RPMI7951 (cell line): ENCODE data around the gene KRT40. TPM values are rescaled to one million over a fixed set of nuclear protein-coding genes. Genes with fewer than 3 reads are reported as not detected.
A peak's percentile ranks its signal among the peaks of the same experiment; 100 is the strongest.

Experiments used
- DNase-seq: peaks from one replicate; pipeline ENCODE4 v3.0.0-alpha.2; 2012; ENCODE audit warnings: low read depth
- total RNA-seq: library from RNA; depleted of rRNA; stranded (reverse); fragments of >200 nt; shearing (Covaris generic); gene quantifications from 2 replicates; pipeline ENCODE4 v1.2.3, GENCODE V29; 2014

The KRT40 gene
- total RNA-seq, 1 experiment from 2014 or later: not detected

DNA sequence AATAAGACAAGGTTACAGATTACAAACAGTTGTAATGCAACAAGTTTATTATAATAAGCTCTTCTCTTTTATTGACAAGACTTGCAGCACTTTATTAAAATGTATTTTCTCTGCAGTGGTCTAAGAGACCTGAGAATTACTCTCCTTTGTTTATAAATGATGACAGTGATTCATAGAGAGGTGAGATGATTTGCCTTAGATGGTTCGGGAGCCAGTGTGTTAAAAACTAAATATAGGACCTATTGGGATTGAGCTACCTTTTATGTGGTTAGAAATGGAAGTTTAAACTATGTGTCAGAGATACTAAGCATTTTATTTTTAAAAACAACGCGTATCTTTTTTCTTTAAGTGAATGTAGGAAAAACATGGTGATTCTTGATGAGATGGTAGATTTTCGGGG, 12.7 kb upstream of the KRT40 start:
- DNase-seq: peak; percentile 49

DNA sequence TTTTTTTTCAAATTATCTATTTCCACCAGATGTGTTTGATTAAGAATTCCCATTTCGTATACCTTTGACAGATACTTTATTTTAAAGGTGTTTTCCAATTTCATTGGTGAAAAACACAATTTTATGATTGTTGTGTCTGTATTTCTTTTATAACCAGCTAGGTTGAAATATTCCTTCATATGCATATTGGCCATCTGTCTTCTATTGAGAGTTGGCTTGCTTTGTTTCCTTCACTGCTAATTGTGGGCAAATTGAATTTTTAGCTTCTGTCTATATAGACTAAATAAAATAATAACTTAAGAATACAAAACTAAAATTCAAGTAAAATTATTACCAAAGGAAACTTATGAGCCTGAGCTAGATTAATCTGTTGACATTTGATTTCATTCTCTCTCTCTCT, 11.0 kb upstream of the KRT40 start:
- DNase-seq: no peak

DNA sequence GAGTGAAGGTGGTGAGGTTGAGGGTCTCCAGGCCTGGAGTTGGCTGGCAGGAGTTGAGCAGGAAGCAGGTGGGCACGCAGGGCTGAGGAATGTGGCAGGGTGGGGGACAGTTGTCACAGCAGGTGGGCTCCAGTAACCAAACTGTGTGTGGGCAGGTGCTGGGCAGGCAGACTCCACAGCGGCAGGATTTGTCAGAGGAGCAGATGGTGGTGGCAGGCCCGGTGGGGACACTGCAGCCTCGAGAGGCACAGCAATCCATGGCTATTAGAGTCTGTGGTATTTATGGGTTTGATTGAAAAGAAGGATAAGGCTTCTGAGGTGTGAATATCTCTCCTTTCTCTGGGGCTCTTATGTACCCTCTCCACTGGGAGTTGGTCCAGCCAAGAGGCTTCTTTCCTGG, 9.7 kb upstream of the KRT40 start, which contains the start of gene KRTAP3-3:
Gene KRTAP3-3 (minus strand): TSS at position 326 of the 400 bp plus-strand sequence. CDS start 67 bp downstream, at position 259.
- DNase-seq: no peak

DNA sequence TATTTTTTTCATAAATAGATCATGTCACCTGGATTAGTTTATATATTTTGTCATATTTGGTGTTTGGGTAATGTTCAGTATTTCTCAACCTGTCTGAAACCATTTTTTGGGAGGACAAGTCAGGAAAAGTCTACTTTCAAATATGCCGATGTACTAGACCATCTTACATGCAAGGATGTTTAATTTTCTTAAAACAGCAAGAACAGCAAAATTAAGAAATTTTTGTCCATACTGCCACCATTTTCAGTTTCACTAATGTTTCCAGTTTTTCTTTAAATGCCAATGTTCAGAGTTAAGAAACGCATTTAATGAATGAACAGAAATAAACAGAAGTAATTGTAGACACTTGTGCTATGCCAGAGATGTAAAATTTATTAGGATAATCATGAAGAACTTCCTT, 9.0 kb upstream of the KRT40 start:
- no peak for DNase-seq

DNA sequence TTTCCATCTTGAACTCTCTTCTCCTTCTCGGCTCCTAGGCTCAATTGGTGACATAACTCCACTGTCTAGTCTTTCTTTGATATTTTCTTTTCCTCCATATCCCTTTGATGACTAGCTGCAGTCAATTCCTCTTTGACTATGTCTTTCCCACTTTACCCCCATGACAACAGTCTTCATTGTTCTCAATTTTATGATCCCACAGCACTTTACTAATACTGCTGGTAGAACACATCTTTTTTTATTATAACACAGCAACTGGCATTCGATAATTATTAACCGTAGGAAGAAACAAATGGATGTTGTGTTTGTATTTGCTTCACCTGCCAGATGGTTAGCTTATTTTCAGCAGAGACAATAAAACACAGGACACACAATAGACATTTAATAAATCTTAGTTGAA, 8.5 kb upstream of the KRT40 start:
- no peak for DNase-seq

DNA sequence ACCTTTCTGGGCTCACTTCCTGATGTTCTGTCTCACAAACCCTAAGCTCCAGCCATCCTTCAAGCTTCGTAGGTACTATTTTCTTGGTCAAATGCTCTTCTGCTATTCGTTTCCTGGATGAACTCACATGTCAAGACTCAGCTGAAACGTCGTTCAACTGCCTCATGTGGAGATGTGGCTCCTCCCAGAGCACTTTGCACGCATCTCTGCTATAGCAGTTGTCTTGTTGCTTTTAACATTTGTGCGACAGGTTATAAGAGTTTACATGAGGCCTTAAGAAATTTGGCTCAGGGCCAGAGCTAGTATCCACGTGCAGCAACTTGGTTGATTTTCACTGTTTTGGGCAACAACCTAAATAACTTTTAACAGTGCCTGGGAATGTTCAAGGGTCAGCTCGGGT, 2.8 kb upstream of the KRT40 start:
- DNase-seq: peak; percentile 9

DNA sequence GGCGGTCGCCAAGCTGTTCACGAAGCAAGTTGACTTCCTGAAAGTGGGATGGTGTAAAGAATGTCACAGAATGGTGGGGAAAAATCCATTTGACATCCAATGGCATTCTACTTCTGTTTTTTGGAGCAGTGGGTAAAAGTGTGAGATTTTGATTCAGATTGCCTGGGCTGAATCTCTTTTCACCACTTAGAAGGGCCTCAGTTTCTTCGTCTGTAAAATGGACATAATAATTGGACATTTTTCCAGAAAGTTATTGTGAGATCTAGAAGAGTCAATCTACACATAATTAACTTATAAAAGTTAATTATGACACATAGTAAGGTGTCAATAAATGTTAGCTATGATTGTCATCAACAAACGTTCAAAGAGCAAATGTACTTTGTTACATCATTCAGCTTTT, 3.0 kb downstream of the KRT40 start:
- DNase-seq: no peak

DNA sequence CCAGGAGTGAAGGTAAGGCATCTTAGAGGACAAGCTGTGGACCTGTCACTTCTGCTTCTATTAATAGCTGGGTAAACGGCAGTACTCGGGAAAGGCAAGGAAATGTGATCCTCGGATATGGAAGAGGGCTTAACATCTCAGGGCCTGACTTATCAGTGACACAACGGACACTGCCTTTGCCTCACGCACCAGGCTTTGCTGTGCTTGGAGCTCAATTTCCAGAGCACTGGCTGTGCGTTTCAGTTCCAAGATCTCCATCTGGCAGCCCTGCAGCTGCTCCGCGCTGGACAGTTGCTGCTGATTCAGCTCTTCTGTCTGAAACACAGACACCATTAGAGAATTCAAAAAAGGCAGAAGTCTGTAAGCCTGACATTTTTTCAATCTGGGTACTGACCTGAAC, 3.5 kb downstream of the KRT40 start:
- DNase-seq: peak; percentile 23

DNA sequence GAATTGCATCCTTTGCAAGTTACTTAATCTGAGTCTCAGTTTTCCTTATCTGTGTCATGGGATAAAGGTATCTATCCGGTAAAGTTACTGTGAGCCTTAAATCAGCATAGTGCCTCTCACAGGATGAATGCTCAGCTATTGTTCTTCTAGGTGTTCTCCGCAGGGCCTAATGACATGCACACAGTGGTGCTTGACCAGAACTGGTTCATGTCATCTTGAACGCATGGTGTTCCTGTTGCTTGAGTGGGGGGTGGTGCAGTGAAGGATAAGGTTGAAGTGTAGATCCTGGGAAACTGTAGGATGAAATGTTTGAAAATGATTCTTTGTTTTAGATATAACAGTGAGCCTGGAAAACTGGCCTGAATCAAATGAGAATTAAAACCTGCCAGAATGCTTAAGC, 4.0 kb downstream of the KRT40 start:
- DNase-seq: no peak

DNA sequence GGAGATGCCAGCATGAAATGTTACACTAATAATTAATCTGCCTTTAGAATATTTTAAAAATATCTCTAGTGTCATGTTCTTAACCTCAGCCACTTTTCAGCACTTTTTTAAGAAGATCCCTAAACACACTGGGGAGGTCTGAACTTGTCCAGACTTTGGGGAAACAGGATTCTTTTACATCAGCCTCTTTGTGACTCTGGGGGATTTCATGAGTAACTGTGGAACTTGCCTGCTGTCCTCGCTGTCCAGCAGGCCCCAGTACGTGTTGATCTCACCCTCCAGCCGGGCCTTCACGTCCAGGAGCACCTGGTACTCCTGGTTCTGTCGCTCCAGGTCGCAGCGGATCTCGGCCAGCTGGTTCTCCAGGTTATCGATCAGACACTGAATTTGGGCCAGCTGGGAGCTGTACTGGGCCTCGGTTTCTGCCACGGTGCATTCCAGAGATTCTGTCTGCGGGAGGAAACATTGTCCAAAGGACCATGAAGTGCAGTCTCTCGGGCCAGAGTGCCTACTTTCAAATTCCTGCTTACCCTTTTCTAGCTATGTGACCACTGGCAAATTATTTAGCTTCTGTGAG, 5.5 kb downstream of the KRT40 start:
- no peak for DNase-seq

DNA sequence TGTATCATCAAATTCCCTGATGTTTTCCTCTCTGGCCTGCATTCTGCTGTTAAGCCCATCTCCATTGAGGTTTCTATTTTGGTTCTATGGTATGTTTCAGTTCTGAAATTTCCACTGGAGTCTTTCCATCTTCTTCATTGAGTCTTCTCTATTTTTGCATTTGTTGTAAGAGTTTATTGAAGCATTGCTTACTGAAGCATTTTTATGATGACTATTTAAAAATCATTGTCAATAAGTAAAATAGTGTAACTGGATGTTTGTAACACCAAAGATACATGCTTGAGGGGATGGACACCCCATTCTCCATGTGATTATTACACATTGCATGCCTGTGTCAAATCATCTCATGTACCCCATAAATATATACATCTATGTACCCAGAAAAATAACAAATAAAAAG, 8.6 kb downstream of the KRT40 start:
- DNase-seq: no peak

DNA sequence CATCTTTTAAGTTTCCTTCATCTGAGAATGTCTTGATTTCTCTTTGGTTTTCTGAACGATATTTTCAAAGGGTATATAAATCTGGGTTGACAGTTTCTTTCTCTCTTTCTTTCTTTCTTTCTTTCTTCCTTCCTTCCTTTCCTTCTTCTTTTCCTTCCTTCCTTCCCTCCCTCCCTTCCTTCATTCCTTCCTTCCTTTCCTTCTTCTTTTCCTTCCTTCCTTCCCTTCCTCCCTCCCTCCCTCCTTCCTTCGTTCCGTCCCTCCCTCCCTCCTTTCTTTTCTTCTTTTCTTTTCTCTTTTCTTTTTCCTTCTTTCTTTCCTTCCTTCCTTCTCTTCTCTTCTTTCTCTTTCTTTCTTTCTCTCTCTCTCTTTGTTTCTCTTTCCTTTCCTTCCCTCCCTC, 9.8 kb downstream of the KRT40 start:
- DNase-seq: no peak

DNA sequence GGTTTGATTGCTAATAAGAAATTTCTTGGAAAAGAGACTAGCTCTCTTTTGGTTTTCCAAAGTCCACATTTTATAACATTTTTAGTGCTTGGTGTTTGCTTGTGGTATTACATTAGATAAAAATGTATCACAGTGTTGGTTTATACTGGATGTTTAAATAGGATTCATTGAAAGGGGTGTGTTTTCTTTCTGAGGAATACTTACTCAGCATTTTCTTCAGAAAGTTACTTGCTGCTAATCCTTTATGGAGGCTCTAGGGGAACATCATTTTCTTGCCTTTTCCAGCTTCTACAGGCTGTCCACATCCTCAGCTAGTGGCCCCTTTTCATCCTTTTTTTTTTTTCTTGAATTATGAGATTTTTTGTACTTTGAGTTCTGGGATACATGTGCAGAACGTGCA, 16.5 kb downstream of the KRT40 start:
- DNase-seq: no peak

DNA sequence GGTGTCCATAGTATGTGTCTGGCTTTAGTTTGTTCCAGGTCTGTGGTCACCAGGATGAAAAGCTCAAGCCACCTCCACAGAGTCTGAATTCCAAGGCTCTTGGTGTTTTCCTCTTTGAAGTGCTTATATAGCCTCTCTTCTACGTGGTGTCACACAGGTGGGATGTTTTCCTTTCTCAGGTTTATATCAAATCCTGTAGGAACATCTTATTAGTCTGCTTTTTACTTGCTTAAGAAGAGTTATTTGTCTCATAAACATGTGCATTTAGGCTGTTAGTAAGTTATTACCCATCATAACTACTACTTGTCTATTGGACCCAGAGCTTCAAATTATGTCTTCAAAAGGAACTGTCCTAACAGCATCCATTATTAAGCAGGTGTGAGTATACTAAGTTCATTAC, 17.3 kb downstream of the KRT40 start, which contains the start of gene KRT39:
Gene KRT39 (minus strand): TSS at position 101 of the 400 bp plus-strand sequence. CDS start 92 bp downstream, at position 9.
- no peak for DNase-seq

DNA sequence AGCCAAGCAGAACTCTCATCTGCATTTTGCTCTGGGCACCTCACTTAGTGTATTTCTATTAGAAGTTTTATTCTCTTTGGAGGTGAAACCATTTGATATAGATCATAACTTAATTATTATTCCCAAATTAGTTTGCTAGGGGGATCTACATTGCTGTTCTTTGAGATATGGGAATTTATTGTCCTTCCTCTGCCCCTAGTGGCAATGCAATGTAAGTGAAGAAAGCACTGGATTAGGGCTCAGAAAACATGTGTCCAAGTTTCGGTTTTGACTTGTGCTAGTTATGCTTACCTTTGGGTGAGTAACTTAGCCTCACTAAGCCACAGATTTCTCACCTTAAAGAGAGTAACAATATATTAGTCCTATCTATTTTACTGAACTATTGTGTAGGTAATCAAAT, 20.3 kb downstream of the KRT40 start:
- DNase-seq: peak; percentile 50

DNA sequence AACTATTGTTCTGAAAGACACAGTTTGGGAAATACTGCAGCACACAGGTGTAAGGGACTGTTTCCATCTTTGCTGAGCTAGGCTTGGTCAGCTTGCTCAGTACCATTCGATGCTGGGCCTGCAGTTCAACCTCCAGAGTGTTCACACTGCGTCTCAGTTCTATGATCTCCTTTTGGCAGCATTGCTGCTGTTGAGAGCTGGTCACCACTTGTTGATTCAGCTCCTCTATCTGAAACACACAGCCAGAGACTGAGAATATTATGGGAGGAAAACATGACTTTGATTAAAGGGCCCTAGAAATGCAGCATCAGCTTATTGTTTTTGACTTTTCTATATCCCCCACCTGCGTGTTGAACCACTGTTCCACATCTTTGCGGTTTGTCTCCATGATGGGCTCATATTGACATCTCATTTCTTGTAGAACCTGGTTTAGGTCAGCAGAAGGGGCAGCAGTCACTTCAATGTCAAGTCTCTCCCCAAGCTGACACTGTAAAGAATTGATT, 22.0 kb downstream of the KRT40 start:
- no peak for DNase-seq

DNA sequence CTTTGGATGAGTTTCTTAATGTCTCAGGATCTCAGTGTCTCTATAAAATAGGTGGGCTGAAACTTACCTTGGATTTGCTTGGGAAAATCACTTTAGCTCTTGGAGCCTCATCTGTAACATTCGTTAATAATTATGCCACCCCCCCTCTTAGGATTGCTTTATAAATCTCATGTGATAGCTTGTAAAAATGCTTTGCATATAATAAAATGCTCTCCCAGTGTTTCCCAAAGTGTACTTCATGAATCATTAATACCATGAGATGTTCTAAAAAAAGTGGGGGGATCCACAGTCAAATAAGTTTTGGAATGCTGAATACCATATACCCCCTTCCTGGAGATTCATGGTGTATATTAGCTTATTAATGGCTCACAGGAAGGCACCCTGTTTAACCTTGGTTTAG, 22.5 kb downstream of the KRT40 start:
- no peak for DNase-seq

DNA sequence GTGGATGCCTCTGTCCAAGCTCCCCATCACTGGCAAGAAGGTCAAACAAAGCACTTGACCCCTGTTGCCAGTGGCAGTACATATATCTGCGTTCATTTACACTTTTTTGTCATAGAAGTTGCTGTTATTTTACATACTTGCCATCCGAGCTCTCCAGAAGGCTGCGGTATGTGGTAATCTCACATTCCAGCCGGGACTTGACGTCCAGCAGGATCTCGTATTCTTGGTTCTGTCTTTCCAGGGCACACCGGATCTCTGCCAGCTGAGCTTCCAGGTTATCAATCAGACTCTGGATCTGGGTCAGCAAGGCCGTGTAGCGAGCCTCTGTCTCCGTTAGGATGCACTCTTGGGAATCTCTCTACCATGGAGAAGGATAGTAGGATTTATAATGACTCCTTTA, 24.0 kb downstream of the KRT40 start:
- DNase-seq: no peak

DNA sequence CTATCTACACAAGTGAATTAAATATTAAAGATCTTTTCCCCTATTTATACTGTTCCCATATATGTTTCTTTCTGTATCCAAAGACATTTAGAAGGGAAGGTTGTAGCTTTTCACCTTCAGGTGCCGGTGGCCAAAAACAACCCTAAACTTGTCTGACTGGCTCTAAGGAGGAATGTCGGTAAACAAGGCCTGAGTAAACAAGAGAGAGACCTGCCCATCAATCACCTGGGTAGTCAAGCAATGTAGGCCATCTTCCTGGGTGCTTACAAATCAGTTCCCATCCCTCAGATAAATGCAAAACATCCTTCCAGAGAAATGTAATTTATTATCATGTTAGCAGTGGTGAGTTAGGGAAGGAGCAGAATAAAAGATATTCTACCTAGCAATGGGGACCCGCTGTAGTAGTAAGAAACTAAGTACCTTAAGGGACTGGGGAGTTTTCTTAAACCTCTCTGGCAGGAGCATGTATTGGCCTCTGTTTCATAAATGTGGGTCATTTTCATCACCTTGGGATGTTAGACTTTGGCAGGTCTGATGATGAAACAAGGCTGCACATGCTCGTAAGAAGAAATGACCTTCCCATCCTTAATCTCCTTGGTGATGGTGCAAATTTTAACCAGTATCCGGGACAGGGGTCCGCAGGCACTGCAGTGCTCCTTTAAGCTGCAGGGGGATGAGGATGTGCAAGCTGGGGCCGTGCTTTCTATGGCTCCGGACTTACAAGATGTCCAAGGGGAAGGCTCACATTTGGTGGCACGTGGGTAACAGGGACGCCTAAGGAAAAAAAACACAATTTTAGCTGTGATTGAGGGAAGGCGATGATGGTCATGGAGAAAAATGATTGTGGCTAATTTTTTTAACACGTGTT, 25.8 kb downstream of the KRT40 start:
- no peak for DNase-seq

DNA sequence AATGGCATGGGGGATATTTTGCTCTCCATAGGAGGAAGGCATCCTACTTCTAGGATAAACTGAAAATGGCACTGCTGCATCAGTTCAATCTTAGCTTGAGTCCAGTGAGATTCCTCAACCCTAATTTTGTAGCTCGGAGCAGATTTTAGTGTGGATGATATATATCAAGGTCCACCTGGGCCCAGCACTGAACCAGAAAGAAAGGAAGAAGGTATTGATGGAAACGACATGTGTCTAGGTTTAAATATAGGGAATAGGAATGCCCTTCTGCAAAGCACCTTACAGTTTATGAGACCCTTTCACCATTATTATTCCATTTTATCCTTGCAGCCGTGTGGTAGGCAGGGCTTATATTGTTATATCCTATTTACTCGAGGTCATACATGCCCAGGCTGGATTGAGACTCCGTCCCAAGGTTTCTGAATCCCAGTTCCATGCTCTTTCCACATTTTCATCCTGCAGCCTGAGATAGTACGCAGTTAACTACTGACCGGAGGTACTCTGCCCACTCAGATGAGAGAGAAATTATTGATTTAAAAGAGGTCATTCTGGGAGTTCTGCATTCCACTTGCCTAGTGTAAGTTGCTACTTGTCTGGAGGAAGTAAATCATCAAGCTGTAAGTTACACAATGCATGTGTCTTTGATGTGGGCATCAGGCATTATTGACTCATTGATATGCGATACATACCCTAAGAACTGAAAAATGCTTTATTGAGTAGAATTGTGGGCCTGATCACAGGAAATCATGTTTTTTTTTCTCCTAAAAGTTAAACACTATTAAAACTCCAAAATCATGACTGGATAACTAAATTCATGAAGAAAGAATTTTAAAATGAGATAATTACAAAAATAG, 27.5 kb downstream of the KRT40 start:
- peak; percentile 83 for DNase-seq

DNA sequence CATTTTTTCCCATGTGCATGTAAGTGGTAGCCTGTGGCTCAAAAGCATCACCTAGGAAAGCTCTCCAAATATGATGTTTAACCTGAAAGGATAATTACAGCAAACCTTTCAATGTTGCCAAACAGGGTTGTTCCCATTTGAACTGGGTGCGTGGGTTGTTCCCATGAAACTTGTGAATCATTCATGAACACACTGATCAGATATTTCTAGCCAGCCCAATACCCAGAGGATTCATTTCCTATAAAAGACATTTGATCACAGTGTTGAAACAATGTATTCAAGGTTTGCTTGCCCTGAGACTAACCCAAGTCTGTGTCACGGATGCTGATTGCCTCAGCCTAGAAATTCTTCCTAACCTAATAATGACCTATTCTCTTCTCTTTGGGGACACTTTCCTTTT, 30.2 kb downstream of the KRT40 start:
- peak; percentile 43 for DNase-seq

DNA sequence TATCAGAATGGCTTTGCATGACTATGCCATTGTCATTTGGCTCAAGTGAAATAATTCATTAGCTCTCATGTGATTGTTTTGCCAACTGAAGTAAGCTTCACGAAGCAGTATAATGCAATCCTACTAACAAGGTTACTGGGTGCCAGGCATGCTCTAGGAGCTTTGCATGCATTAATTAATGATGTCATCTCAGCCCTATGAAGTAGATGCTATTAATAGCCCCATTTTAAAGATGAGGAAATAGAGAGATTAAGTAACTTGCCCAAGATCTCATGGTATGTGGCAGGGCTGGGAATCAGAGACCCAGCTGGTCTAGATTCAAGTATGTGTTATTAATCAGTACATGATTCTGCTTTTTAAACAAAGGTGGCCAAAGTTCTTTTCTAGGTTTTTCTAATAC, 31.5 kb downstream of the KRT40 start:
- DNase-seq: peak; percentile 40
